Measurements from ENCODE around the gene TGFBRAP1.

TGFBRAP1 gene

DNA sequence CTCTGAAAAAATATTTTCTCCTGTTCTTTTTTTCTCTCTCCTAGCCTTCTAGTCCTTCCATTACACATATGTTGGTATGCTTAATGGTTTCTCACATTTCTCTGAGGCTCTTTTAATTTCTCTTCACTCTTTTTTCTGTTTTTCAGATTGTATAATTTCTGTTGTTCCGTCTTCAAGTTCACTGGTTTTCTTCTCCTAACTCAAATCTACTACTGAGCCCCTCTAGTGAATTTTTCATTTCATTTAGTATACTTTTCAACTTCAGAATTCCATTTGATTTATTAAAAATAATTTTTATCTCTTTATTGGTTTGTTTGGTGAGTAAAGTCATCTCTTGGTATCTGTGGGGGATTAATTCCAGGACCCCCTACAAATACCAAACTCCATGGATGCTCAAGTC lies 27.6 kb upstream of the TGFBRAP1 start:
- H3K27ac ChIP-seq: no peak overlapping the region
- no peak for DNase-seq (ENCODE audit: low spot score)
- TF ChIP-seq, protein P1, sequence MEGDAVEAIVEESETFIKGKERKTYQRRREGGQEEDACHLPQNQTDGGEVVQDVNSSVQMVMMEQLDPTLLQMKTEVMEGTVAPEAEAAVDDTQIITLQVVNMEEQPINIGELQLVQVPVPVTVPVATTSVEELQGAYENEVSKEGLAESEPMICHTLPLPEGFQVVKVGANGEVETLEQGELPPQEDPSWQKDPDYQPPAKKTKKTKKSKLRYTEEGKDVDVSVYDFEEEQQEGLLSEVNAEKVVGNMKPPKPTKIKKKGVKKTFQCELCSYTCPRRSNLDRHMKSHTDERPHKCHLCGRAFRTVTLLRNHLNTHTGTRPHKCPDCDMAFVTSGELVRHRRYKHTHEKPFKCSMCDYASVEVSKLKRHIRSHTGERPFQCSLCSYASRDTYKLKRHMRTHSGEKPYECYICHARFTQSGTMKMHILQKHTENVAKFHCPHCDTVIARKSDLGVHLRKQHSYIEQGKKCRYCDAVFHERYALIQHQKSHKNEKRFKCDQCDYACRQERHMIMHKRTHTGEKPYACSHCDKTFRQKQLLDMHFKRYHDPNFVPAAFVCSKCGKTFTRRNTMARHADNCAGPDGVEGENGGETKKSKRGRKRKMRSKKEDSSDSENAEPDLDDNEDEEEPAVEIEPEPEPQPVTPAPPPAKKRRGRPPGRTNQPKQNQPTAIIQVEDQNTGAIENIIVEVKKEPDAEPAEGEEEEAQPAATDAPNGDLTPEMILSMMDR (conservative IDR thresholded peaks at IDR 0.05; ENCODE audit: low read depth): no peak
- CTCF ChIA-PET: no interaction called here
- POLR2A ChIA-PET (ENCODE audit: low non-redundant PET): no interaction called here

DNA sequence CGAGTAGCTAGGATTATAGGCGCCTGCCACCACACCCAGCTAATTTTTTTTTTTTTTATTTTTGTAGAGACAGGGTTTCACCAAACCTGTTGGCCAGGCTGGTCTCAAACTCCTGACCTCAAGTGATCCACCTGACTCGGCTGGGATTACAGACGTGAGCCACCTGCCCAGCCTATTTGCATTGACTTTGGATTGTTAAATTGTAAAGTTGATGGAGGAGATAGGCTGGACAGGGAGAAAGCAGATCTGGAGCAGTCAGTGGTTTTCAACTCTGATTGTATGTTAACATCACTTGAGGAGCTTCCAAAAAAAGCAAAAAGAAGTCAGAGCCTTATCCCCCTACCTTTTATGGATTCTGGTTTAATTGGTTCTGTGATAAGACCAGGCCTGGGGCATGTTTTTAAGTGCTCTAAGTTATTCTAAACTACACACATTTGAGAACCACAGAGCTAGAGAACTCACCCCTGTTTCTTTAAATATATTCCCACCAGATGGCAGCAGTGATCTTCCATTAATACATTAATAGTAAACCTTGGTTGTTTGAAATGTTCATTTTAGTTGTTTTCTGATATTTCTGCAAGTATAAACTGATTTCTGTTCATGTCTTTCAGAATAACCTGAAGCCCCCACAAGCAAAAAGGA lies 15.3 kb upstream of the TGFBRAP1 start:
- DNase-seq (ENCODE audit: low spot score): peak; percentile 24
- ChIA-PET CTCF (interaction anchor here (0.6 to 1.0 kb wide), 4 partner anchors 176 to 400 kb away, joined by 3 to 6 read pairs (median 5); no protein-coding TSS in a partner anchor), POLR2A (ENCODE audit: low non-redundant PET) (no interaction called here)
- H3K27ac ChIP-seq: no peak overlapping the region
- TF ChIP-seq, protein P1 (conservative IDR thresholded peaks at IDR 0.05; ENCODE audit: low read depth): peak; percentile 57

DNA sequence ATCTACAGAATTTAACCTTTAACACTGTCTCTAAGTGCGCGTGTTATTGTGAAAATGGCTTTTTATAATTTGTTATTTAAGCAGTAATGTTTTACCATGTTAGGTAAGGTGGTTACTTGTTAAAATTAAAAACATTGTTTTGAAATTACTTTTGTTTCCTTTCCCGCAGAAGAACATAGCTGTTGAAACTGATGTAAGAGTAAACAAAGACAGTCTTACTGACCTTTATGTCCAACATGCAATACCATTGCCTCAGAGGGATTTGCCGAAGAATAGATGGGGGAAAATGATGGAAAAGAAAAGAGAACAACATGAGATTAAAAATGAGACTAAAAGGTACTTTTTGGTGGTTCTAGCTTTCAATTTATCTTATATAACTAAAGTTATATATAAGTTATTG lies 9.9 kb upstream of the TGFBRAP1 start:
- TF ChIP-seq, protein P1 (conservative IDR thresholded peaks at IDR 0.05; ENCODE audit: low read depth): no peak
- CTCF ChIA-PET: no interaction called here
- no peak for DNase-seq (ENCODE audit: low spot score)
- POLR2A ChIA-PET (ENCODE audit: low non-redundant PET): no interaction called here
- H3K27ac ChIP-seq: no peak overlapping the region

DNA sequence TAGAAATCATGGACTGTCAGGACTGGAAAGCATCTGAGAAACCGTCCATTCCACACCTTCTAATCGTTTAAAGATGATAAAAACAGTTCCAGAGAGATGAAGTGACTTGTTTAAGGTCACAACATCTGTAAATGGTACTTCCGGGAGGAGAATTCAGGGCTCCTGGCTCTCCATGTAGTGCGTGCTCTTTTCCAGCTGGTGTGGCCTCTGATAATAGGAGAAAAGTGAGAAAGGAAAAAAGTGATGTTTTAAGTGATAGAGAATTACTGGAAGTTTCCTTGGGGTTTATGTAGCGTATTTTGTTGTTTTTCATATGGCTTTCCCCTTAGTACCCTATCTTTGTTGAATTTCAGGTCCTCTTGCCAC lies 8.5 kb upstream of the TGFBRAP1 start:
- POLR2A ChIA-PET (ENCODE audit: low non-redundant PET): no interaction called here
- TF ChIP-seq, protein P1 (conservative IDR thresholded peaks at IDR 0.05; ENCODE audit: low read depth): no peak
- DNase-seq (ENCODE audit: low spot score): peak; percentile 11
- peak overlapping the region; percentile 94 for H3K27ac ChIP-seq
- CTCF ChIA-PET: no interaction called here

DNA sequence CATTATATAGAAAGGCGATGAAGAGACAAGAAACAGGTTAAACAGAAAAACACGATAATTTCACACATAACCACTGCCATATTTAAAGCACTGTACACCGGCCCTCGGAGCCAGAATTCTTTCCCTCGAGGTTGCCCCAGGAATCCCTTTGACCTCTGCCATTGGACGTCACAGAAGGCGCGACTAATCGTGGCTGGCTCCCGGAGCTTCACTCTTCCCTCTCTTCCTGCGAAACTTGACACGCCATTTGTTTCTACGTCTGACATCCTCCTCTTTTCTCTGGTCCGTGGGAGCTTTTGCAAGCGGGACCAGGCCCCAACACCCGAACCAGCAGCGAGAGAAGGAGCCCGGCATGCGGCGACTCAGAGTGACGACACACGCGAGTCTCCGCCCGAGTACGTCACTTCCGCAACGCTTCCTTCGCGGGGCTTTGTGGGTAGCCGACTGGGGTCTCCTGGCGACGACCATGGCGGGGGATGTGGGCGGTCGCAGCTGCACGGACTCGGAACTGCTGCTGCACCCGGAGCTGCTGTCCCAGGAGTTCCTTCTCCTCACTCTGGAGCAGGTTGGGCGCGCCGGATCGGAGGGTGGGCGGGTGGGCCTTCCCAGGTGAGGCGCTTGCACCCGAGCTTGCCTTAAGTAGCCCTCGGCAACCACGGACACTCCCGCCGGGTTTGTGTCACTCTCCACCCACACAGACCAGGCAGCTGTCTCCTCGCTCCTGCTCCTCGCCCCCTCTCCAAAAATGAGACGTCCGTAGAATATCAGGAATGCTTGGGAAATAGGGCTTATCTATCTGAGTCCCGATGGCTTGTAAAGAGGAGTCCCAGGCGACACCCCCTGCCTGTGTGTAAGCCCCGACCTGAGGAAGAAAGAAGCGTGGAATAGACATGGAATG lies 7.8 kb upstream of the TGFBRAP1 start, which contains the start of gene C2orf49:
TSS of gene C2orf49 (plus strand) at position 419 of the 898 bp plus-strand sequence. CDS start at position 467, 48 bp downstream.
- peak within 1 kb of the TSS; percentile 94 for H3K27ac ChIP-seq
- DNase-seq (ENCODE audit: low spot score): peak; percentile 77
- POLR2A ChIA-PET (ENCODE audit: low non-redundant PET): no interaction called here
- CTCF ChIA-PET: no interaction called here
- TF ChIP-seq, protein P1 (conservative IDR thresholded peaks at IDR 0.05; ENCODE audit: low read depth): no peak

DNA sequence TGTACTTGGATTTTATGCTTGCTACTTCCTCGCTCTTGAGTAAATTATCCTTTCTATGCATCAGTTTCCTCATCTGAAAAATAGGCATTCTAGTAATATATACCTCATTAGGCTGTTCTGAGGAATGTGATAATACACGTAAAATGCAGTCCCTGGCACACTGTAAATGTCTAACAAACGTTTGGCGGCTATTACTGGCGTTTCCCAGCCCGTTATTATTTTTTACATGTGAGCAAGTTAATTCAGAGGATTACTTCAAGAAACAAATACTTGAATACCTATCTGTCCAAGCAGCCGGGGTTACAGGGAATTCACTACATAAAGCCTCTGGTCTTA lies 7.2 kb upstream of the TGFBRAP1 start:
- TF ChIP-seq, protein P1 (conservative IDR thresholded peaks at IDR 0.05; ENCODE audit: low read depth): no peak
- ChIA-PET POLR2A (ENCODE audit: low non-redundant PET) (no interaction called here), CTCF (no interaction called here)
- no peak for DNase-seq (ENCODE audit: low spot score)
- peak overlapping the region; percentile 94 for H3K27ac ChIP-seq

Data from RWPE1 (cell line).